ENCODE measurements around the gene KRT5.

Gene KRT5

DNA sequence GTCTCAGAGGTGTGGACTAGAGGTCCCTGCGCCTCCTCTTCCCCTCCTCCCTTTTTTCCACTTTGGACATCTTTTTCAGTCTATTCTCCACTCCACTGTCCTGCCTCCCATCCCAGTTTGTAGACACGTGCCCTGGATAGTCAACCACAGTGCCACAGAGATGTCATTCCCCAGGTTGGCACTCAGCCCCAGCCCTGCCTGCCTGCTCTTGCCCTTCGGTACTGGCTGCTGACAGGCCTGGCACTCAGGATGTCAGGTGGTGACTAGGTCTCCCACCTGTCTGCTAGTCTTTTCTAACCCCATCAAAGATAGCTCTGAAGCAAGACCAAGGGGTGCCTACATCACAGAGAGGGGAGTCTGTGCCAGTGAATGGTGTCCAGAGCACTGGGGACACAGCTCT, 16.9 kb upstream of the KRT5 start:
- DNase-seq, result no peak

DNA sequence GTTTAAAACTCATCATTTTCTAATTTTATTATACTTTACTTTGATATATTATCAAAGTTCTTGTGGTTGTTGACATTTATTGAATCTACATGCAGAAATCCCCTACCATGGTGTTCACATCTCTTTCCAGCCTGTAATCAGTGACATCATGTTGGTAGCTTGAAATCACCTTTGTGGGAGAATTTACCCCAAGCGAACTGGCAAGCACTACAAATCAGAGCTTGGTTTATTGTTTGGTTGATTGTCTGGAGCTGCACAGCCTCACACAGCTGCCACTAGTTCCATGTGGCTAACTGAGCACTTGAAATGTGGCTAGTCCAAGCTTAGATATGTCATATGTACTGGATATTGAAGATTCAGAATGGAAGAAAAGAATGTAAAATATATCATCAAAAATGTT, 15.4 kb upstream of the KRT5 start:
- no peak for DNase-seq

DNA sequence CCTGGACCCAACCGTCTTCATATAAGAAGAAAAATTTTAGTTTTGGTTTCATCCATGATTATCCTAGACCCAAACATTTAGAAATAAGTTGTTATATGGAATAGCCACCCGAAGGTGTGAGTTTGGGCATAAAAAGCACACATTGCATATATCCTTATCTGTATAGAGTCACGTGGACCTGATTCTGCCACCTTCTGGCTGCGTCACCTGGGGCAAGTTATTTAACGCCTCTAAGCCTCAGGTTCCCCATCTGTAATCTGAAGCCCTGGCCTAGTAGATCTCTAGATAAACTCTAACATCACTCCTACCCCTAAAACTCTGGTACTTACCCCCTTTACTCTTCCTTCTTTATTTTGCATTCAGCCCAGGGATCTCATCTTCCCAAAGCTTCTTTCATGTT, 14.3 kb upstream of the KRT5 start:
- no peak for DNase-seq

DNA sequence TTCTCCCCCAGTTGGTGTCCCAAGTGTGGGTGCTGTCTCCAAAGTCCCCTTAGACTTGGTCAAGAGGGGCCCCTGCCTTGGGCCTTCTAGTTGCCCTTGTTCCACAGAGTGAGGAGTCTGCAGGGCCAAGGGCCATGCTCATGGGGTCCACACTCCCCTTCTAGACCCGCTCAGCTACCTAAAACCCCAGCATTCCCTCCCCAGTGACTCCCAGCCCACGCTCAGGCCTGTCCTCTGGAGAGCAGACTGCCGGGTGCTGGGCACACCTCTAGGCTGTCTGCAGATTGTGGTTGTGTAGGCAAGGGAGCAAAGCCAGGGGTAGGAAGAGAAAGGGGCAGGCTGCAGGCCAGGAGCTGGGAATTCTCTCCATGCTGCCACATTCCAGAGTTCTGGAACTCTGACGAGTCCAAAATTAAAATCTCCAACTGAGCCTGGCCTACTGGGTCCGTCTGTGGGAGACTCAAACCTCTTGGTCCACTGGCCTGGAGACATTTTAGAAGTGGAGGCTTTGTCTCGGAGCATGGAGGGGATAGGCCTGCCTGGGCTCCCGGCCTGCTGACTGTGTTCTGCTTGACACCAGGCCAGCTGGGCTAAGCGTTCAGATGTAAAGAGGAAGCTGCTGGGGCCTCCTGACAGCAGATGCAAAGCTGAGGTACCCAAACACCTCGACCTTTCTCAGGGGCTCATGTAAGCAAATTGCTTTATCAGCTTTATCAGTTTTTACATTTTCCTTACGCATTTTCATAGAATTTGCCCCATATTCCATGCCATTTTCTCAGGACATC, 13.7 kb upstream of the KRT5 start:
- peak in 3 of 56 donors; percentile 5 to 11 (median 10) for DNase-seq

DNA sequence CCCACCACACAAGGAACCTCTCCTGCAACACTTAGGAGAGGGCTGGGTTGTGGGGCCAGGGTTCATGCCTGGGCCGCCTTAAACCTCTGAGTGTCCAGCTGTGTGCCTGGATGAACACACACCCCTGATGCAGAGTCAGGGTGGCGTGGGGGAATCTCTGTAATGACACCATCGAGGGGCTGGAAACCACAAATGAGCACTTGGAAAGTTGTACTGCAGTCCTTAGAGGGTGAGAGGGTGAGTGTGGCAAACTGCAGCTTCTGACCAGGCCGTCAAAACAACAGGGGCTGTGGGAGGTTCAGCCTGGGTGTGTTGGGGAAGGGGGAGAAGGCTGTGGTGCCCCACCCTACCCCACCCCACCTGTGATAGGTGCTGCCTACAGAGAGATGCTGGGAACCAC, 12.4 kb upstream of the KRT5 start:
- DNase-seq, result no peak

DNA sequence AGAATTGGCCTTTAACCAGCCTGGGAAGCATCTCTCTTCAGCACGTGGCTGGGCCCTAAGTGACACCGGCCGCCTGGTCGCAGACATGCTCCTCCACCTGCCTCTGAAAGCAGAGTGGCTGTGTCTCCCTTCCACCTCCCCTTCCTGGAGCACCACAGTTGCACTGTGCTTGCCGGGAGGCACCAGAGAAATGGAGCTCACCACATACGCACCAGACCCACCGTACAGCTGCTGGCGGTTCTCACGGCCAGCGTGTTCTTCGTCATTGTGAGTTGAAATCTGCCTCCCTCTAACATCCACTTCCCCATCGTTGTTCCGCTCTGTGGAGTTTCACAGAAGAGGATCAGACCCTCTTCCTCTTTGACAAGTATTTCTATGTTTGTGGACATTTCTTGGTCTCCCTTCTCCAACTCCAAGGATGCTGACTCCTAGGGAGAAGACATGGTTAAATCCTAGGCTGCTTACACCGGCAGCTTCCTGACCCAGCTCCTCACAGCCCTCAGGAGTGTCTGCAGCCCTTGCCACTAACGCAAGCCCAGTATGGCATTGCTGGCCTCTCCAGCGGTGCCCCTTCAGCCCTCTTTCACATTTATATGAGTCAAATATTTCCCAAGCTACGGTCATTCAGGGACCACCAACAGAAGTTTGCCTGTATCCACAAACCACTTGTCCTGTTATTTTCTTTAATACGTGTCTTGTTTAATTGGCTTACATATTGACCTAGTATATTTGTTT, 11.5 kb upstream of the KRT5 start:
- DNase-seq, result peak in 3 of 56 donors; percentile 8 to 22 (median 14)

DNA sequence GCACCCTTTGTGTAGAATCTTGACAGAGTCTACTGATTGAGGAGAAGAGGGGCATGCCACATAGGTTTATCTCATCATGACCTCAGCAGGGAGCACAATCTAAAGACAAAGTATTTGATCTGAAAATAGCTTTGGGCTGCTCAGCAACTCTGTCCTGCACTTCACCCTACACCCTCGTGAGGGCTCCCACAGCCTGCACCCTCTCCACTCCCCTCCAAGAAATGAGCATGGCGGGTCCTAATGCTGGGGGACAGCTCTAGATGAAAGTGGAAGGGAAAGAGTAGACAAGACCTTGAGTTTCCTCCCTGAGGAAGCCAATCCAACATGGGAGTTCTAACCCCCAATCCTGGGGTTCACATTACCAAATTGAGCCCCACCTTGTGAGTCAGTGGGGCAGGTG, 10.7 kb upstream of the KRT5 start:
- DNase-seq, result no peak

DNA sequence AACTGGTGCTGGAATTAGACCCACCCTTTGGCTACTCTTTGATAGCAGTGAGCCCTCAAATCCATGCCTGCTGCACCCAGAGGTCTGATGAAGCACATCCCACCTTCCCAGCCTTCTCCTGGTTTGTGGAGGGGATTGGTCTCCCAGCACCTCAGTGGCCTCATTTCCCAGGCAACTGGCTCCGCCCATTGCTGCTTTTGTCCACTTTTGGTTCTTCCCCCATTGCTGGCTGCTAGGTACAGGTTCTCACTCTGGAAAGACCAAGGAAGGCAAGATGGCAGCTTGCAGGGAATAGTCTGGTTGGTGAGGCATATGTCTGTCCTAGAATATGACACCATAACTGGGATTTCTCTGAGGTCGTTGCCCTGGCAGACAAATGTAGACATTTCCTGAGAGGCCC, 10.2 kb upstream of the KRT5 start:
- no peak for DNase-seq

DNA sequence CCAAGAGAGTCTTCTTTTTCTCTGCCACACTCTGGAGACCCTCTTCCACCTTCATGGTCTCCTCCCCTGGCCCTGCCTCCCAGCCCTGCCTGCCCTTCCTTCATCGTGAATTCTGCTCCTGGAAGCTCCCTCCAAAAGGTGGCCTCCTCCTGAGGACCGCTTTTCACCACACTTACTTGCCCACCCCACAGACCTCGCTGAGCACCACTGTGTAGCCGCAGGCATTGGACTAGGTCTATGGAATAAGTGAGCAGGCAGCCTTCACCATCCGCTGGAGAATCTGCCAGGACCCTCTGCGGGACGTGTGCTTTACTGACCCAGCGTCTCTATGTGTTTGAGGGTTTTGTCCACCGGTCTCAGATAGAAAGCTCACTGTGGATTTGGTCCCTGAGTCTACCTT, 9.7 kb upstream of the KRT5 start:
- no peak for DNase-seq

DNA sequence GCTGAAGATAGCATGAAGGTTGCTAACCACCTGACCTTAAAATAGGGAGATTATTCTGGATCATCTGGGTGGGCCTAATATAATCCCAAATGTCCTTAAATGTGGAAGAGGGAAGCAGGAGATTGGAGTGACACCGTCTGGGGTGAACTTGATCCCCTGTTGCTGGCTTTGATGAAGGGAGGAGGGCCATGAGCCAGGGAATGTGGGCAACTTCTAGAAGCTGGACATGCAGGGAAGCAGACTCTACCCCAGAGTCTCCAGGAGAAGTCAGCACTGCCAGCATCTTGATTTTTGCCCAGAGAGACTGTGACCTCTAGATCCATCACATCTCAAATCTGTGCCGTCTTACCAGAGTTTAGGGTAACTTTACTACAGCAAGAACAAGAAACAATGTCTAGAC, 9.2 kb upstream of the KRT5 start:
- no peak for DNase-seq

DNA sequence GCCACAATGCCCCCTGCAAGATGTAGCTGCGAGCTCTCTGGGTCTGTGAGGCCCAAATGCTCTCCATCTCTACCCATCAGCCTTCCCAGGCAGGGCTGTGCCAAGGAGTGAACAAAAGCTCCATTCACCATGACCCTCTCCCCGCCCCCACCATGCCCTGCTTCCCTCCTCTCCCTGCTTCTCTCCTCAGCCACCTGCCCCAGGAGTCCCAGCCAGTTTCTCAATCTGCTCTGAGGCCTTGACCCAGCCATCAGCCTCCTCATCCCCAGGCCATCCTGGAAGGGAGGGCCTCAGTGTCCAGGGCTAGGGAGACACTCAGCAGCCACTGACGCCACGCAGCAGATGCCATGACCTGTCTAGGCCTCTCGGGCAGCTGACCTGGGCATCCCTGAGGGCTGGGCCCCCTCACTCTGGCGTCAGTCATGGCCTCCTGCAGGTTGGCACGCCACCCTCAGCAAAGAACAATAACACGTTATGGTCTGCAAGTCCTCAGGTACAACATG, 8.5 kb upstream of the KRT5 start:
- peak in 37 of 56 donors; percentile 11 to 77 (median 54) for DNase-seq

DNA sequence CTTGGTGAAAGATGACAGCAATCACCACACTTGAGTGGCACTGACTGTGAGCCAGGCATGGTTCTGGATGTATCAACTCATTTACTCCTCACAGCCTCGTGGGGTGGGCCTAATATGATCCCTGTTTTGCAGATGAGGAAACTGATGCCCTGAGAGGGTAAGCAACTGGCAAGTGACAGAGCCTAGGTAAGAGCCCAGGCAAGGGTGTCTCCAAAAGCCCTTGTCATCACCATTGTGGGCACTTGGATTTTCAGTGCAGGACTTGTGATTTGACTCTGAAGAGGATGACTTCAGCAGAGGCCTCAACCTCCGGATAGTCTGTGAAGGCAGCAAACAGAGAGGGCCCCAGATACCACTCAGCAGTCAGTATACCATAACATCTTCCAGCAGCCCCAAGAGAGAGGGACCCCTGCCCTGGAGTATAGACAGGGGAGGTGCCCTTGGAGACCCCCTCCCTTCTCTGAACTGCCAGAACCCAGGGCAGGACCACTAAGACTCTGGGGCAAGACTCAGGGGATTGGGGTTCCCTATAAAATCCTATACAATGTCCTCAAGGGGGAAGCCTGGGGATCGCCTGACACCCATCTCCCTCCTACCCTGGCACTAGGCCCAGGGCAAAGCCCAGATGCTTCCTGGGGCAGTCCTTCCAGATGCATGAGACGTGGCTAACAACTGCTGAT, 7.1 kb upstream of the KRT5 start:
- DNase-seq, result no peak

DNA sequence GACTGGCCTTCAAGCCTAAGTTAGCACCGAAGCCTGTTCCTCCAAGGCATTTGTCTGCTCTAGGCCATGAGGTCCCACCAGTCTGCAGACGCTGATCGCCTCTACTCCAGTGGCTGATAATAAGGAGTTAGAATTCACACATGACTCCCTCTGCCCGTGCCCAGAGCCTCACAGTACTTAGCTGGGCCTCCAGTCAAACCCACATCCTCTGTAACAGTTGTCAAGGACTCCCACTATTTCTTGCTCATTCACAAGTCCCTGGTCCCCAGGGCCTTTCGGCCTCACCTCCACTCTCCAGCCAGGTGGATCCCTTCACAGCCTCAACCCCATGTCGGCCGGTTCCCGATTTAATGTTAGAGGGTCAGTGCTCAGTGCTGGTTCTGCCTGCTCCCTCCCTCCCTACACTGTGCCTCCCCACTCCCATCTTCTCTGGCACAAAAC, 6.3 kb upstream of the KRT5 start:
- no peak for DNase-seq

DNA sequence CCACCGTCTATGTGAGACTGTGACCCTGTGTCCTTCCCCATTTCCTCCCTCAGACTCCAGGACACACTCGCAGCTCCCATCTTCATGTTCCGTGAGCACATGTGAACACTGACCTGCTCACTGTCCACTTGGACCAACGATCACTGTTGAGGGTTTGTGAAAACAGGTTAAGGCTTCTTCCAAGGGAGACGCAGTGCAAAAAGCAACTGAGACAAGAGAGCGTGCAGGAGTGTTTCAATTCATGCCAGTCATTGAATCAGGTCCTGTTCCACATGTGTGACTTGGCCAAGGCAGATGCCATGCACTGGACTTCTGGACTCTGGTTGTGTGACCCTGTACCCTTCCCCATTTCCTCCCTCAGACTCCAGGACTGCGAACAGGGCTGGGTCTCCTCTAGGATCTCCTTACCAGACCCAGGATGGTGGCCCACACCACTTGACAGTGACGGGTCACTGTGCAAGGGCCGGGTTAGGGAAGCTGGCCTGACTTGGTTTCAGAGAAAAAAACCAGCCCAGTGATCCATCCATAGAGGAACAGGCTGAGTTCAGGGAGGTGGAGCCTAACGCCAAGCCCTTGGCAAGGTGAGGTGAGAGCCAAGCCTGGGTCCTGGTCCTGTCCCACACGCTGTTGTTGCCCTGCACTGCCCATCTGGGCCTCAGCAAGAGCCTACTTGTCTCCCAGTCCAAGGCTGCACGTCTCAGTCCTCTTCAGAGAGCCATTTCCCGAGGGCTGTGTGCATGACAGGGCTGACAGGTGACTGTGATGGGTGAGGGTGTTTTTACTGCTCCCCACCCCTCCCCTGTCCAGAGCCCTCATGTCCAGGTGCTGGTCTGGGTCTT, 5.7 kb upstream of the KRT5 start:
- no peak for DNase-seq

DNA sequence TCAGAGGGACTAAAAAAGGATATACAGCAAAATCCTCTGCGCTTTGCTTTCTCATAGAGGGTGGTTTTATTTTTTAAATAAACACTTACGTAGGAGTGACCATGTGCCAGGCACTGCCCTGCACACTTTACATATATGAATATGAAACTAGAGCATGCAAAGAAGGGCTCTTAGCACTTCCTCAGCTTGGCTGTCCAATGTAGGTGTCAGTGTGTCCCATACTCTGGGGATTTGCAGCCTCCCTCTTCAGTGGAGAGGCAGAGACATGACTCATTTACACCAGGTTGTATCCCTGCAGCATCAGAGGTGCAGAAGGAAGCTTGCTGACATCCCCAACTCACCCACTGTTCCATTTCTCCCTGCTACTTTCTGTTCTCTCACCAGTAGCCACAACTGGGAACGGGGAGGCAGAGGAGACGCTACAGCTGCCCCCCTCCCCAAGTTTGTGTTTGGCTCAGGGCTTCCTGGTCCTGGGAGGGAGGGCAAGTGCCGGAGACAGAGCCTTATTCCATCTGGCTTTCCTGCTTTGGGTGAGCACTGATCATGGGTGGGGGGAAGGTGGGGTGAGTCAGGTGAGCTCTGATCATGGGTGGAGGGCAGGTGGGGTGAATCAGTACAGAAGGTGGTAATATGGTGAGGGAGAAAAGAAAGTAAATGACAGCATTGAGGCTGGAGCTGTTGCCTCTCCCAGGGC, 4.9 kb upstream of the KRT5 start:
- peak in 1 of 56 donors; percentile 14 for DNase-seq

DNA sequence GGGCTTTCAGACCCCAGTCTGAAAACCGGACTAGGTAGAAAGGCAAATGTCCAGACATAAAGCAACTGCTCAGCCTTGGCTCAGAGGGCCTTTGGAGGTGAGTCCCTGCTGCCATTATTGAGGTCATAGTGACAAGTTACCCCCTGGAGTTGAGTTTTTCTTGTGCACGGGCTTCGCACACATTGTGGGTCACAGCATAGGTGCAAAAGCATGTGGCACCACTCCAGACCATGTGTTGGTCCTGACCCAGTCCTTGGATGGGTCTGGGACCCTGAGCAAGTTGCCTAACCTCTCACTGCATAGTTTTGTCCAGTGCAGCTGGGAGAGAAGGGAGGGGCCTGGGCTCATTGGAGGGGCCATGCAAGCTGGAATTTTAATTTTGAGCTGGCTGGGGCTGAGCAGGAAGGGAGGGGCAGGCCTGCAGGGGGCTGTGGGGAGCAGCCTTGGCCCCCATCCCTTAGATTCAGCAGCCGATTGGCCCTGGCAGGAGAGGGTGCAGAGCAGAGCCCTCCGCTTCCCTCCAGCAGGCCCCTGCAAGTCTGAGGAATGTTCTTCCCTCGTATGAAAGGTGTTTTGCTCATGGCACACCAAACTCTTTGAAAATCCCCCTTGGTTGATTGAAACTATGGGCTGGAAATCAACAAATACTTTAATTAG, 4.2 kb upstream of the KRT5 start:
- DNase-seq, result no peak

DNA sequence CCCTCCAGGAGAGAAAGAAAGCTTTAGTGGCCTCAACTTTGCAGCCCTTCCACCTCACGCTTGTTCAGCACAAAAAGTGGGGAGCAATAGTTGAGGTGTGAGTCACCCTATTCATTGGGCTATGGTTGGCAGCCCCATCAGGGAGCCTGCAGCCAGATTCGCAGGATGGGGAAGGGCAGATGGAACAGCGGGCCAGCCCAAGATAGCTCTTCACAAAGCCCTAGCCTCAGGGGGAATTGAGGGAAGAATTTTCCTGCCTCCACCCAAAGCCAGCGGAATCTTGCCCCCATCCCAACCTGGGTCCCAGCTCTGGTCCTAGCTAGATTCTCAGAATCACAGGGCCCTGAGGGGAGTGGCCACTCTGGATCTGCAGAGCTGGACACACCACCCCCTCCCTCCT, 3.6 kb upstream of the KRT5 start:
- DNase-seq, result no peak

DNA sequence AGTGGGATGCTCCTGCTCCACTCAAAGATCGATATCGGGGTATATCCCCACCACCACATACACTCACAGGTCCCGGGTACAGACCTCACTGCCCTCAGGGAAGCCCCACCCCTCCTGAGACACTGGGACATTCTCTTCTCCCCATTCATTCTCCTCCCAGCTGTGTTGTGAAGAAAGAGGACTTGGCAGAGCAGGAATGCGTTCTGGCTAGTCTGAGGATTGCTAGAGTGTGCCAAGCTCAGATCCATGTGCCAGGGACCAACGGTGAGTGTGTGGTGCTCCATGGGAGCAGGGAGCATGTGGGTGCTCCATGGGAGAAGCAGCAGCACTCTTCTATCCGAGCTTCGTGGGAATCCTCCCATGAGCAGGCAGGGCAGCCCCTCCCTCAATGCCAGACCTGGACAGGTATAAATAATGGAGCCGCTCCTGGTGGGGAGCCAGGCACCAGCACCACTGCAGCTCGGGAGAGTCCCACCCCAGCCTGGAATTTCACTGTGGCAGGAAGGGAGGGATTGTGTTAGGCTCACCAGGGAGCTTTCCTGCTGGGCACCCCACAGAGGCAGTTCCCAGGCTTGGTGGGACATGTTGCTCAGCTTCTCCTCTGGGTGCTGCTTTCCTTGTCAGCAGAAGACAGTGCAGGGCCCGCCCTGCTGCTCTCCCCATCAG, 2.3 kb upstream of the KRT5 start:
- DNase-seq, result peak in 1 of 56 donors; percentile 16

DNA sequence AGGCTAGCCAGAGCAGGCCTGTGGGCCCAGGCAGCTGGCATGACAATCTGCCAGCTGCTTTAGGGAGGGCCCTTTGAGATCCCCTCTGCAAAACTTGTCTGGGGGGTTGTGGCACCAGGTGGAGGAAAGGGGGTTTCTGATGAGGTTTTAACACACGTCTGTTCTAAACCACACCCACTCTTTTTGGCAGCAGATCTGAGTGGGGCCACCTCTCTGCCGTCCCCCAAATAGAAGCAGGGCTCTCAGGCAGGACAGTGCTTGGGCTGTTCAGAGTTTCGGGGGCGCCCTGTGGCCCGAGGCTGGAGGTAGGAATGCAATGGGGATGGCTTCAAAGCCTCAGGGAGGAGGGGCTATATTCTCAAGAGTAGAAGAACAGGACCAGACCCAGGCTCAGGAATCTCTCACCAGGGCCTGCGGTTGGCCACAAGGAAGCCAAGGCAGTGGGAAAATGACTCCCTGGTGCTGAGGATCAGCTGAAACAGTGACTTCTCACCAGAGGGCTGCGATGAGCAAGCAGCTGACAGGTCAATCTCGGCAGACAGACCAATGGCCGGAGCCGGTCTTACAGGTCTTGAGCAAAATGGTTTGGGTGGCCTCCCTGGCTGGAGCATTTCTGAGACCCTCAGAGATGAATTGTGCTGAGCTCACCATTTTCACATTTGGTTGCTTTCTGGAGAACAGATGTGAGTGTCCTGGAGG, 1.5 kb upstream of the KRT5 start:
- no peak for DNase-seq
